ENCODE measurements around the gene ZBTB7A. TPM values are rescaled to one million over a fixed set of nuclear protein-coding genes. Genes with fewer than 3 reads are reported as not detected.
A peak's percentile ranks its signal among the peaks of the same experiment; 100 is the strongest.

ZBTB7A gene
- total RNA-seq, 2 donors from 2014 or later, result 30.9 to 31.3 TPM

DNA sequence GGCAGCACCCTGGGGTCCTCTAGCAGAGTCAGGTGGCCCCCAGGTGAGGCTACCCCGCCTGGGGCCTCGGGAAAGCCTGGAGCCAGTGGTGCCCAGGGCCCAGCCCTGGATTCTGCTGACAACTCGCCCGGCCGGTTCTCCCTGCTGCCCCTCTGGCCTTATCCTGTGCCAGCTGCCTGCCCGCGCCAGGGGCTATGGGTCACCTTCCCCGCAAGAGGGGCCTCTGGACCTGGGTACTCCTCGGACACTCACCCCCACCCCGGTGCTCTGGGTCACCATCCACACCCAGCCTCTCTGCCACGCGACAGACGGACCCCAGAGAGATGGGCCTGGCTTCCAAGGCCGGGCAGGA lies 24.0 kb downstream of the ZBTB7A start:
- Histone ChIP-seq H3K36me3 (replicated peaks in 1 of 2; ENCODE audit: insufficient read depth in 1 of 2, low read depth in 2 of 2) (peaks cover 0 to 2% of the 10 kb centered on the region in 2 donors), H3K4me3 (no peak overlapping the region), H3K4me1 (peaks cover 18% of the 10 kb centered on the region), H3K27me3 (no peaks in the 10 kb centered on the region), H3K27ac (peak overlapping the region; percentile 62 to 83 (median 80)), H3K9me3 (no peaks in the 10 kb centered on the region)
- intact Hi-C loops (cut with DNase I), result no loop called here
- WGBS, 2 donors, result 10 to 28% methylated on average over 2 to 11 of the region's 14 CpGs
- no peak for TF ChIP-seq POLR2A (IDR thresholded peaks at IDR 0.05)
- peak in 1 of 7 experiments; percentile 9 for TF ChIP-seq CTCF (IDR thresholded peaks at IDR 0.05)
- ATAC-seq (peak; percentile 88), DNase-seq (peak; percentile 72 to 89 (median 82))

DNA sequence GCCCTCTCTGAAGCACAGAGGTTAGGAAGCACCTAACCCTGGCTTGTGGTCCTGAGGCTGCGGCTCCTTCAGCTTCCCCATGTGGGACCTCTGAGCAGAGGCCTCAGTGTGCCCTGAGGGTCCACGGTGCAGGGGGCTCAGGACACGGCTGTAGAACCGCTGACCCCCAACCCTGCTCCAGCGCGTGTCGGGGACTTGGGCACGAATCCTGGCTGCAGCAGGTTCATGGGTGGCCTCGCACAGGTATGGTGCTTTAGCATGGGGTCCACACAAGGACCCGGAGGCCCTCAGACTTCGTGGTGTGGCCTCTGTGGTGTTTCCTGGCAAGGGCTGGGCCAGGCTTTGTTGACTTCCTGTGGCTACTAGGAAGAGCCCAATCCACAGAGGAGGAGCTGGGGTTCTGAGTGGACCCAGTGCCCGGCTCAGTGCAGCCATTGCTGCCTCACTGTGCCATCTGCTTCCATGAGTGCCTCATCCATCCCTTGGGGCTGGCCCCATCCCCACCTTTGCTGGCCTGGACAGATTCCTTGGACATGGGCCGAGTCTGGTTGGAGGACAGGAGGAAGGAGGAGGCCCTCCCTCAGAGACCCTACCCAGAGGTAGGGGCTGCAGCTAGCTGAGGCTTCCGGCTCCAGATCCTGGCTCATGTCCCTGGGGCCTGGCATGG lies 24.5 kb downstream of the ZBTB7A start:
- Histone ChIP-seq H3K4me3 (no peak overlapping the region), H3K27ac (peak overlapping the region; percentile 62 to 83 (median 80)), H3K9me3 (no peaks in the 10 kb centered on the region), H3K36me3 (replicated peaks in 1 of 2; ENCODE audit: insufficient read depth in 1 of 2, low read depth in 2 of 2) (peaks cover 0 to 3% of the 10 kb centered on the region in 2 donors), H3K4me1 (peaks cover 18% of the 10 kb centered on the region), H3K27me3 (no peaks in the 10 kb centered on the region)
- ATAC-seq (peak; percentile 37), DNase-seq (no peak)
- 76% methylated on average over 14 of the region's 14 CpGs; no CpG with 5 or more reads in 1 of the 2 donors for whole genome bisulfite sequencing, 2 donors
- TF ChIP-seq CTCF (IDR thresholded peaks at IDR 0.05) (no peak), POLR2A (IDR thresholded peaks at IDR 0.05) (no peak)
- intact Hi-C loops (cut with DNase I), result no loop called here

- DNase-seq (no peak), ATAC-seq (no peak)
- H3K4me3 ChIP-seq, result no peak overlapping the region
- no peak for TF ChIP-seq POLR2A (IDR thresholded peaks at IDR 0.05)
- no peak for TF ChIP-seq CTCF (IDR thresholded peaks at IDR 0.05)
- 85 to 91% methylated on average over 32 to 37 of the region's 40 CpGs for WGBS, 2 donors
- H3K36me3 ChIP-seq (replicated peaks in 1 of 2; ENCODE audit: insufficient read depth in 1 of 2, low read depth in 2 of 2), result peaks cover 0 to 8% of the 10 kb centered on the region in 2 donors
- intact Hi-C loops (cut with DNase I), result no loop called here
- H3K4me1 ChIP-seq, result peaks cover 18% of the 10 kb centered on the region
- no peaks in the 10 kb centered on the region for H3K27me3 ChIP-seq
- no peaks in the 10 kb centered on the region for H3K9me3 ChIP-seq
- H3K27ac ChIP-seq, result no peak overlapping the region
These were observed 27.9 kb downstream of the ZBTB7A start for GRCh38 chr19:4038661-4039423.

- H3K27me3 ChIP-seq, result no peaks in the 10 kb centered on the region
- DNase-seq (no peak), ATAC-seq (no peak)
- intact Hi-C loops (cut with DNase I), result no loop called here
- no peak overlapping the region for H3K4me3 ChIP-seq
- no peak overlapping the region for H3K27ac ChIP-seq
- no peak for TF ChIP-seq POLR2A (IDR thresholded peaks at IDR 0.05)
- TF ChIP-seq CTCF (IDR thresholded peaks at IDR 0.05), result no peak
- H3K4me1 ChIP-seq, result peaks cover 14% of the 10 kb centered on the region
- H3K9me3 ChIP-seq, result no peaks in the 10 kb centered on the region
- WGBS, 2 donors, result 91 to 92% methylated on average over 33 of the region's 33 CpGs
- peaks cover 0 to 15% of the 10 kb centered on the region in 2 donors for H3K36me3 ChIP-seq (replicated peaks in 1 of 2; ENCODE audit: insufficient read depth in 1 of 2, low read depth in 2 of 2)
These were observed 28.6 kb downstream of the ZBTB7A start for GRCh38 chr19:4038057-4038456.
